Activated B cell treated with CpG ODN at 0.5 μM for 24 hours (primary cell): ENCODE results near the gene ENPP7. TPM values are rescaled to one million over a fixed set of nuclear protein-coding genes. Genes with fewer than 3 reads are reported as not detected.

Experiments
- ATAC-seq: fragments of 200-7000 bp; cut with Tn5 transposase; one replicate; pipeline ENCODE4 v1.10.0; 2021; ENCODE audit warnings: low read depth, mild to moderate bottlenecking, moderate library complexity
- CTCF ChIA-PET: fragments of 350-600 bp; sonication (Branson Sonifier 250); formaldehyde crosslinking; loops from one replicate; lab custom pipeline; 2021; ENCODE audit warnings: antibody characterized with exemption; lab: Charles Lee
- POLR2A ChIA-PET: fragments of 350-600 bp; sonication (Branson Sonifier 250); formaldehyde crosslinking; loops from one replicate; lab custom pipeline; 2021; ENCODE audit warnings: antibody characterized with exemption; lab: Charles Lee
- DNase-seq: peaks from one replicate; pipeline ENCODE4 v3.0.0; 2022
- H3K27ac Mint-ChIP-seq: one replicate; pipeline ENCODE4 v1.8.0; 2020; ENCODE audit warnings: mixed read lengths
- H3K27me3 Mint-ChIP-seq: one replicate; pipeline ENCODE4 v1.8.0; 2021; ENCODE audit warnings: mixed read lengths
- H3K36me3 Mint-ChIP-seq: one replicate; pipeline ENCODE4 v1.8.0; 2021; ENCODE audit warnings: low read depth, mixed read lengths
- H3K4me1 Mint-ChIP-seq: one replicate; pipeline ENCODE4 v1.8.0; 2021; ENCODE audit warnings: mixed read lengths
- H3K4me3 Mint-ChIP-seq: one replicate; pipeline ENCODE4 v1.8.0; 2020; ENCODE audit warnings: mild to moderate bottlenecking, mixed read lengths
- H3K9me3 Mint-ChIP-seq: one replicate; pipeline ENCODE4 v1.8.0; 2020; ENCODE audit warnings: mixed read lengths
- intact Hi-C: fragments of 100-400 bp; cut with micrococcal nuclease; formaldehyde crosslinking; loops from one replicate; pipeline ENCODE4 v1.15.1; 2024
- total RNA-seq: library from RNA; stranded (reverse); gene quantifications from 2 replicates; pipeline ENCODE4 v1.2.3, GENCODE V29; 2022
- TF ChIP-seq, protein P1 (sequence below): fragments of 200-600 bp; IDR thresholded peaks from one replicate; pipeline ENCODE4 v1.8.0; 2022; ENCODE audit warnings: antibody characterized with exemption, mild to moderate bottlenecking

Gene ENPP7
- total RNA-seq, 1 donor from 2014 or later = 1.5 TPM

DNA sequence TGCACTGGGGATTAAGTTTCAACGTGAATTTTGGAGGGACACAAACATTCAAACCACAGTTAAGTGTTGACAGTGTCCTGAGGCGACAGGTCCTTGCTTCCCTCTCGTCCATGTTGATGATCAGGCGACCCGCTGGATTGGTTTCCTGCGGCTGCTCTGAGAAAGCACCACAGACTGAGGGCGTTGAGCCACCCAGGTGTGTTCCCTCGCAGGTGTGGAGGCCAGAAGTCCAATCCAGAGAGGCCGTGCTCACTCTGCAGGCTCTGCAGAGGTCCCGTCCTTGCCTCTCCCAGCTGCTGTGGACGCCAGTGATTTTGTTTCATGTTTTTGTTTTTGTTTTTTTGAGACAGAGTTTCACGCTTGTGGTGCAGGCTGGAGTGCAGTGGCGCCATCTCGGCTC is 24.8 kb downstream of the ENPP7 start:
- H3K27ac Mint-ChIP-seq = no peak overlapping the region
- no peak for ATAC-seq
- TF ChIP-seq, protein P1, sequence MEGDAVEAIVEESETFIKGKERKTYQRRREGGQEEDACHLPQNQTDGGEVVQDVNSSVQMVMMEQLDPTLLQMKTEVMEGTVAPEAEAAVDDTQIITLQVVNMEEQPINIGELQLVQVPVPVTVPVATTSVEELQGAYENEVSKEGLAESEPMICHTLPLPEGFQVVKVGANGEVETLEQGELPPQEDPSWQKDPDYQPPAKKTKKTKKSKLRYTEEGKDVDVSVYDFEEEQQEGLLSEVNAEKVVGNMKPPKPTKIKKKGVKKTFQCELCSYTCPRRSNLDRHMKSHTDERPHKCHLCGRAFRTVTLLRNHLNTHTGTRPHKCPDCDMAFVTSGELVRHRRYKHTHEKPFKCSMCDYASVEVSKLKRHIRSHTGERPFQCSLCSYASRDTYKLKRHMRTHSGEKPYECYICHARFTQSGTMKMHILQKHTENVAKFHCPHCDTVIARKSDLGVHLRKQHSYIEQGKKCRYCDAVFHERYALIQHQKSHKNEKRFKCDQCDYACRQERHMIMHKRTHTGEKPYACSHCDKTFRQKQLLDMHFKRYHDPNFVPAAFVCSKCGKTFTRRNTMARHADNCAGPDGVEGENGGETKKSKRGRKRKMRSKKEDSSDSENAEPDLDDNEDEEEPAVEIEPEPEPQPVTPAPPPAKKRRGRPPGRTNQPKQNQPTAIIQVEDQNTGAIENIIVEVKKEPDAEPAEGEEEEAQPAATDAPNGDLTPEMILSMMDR = no peak

DNA sequence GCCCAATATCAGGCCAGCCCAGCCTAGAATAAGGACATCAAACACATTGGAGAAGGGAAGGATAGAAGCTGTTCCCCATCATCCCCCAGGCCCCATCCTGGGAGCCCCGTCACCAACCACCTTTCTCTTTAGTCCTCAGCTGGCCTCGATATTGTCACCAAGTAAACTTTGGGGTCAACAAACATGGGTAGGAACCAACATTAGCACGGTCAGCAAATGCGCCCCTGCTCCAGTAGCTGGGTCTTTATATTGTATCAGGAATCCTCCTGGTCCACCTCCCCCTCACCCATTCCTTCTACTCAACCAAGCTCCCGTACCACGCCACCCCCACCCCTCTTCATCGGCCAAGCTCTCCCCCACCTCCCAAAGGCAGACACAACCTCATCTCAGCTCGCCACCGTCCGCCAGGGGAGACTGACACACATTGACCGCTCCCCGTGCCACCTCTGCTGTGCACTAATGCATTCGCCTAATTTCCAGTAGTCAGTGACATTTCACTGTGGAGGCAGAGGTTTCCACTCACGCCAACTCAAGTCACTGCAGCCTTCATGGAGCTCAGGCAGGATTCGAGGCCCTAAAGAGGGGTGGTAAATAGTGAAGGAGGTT is 26.5 kb downstream of the ENPP7 start:
- H3K27ac Mint-ChIP-seq = no peak overlapping the region
- no peaks in the 10 kb centered on the region for H3K36me3 Mint-ChIP-seq
- TF ChIP-seq, protein P1 = no peak
- no peaks in the 10 kb centered on the region for H3K9me3 Mint-ChIP-seq
- DNase-seq = no peak
- H3K4me1 Mint-ChIP-seq = peaks cover 1% of the 10 kb centered on the region
- H3K27me3 Mint-ChIP-seq = peaks cover 29% of the 10 kb centered on the region
- ChIA-PET POLR2A (no interaction called here), CTCF (no interaction called here)
- ATAC-seq = no peak
- intact Hi-C loops = no loop called here
- H3K4me3 Mint-ChIP-seq = no peak overlapping the region

More for the DNA sequence above, 24.8 kb downstream of the ENPP7 start:
- DNase-seq = no peak
- Mint-ChIP-seq H3K4me1 (peaks cover 6% of the 10 kb centered on the region), H3K36me3 (no peaks in the 10 kb centered on the region), H3K27me3 (peaks cover 38% of the 10 kb centered on the region), H3K9me3 (no peaks in the 10 kb centered on the region), H3K4me3 (no peak overlapping the region)
- ChIA-PET POLR2A (no interaction called here), CTCF (no interaction called here)
- intact Hi-C loops = no loop called here

DNA sequence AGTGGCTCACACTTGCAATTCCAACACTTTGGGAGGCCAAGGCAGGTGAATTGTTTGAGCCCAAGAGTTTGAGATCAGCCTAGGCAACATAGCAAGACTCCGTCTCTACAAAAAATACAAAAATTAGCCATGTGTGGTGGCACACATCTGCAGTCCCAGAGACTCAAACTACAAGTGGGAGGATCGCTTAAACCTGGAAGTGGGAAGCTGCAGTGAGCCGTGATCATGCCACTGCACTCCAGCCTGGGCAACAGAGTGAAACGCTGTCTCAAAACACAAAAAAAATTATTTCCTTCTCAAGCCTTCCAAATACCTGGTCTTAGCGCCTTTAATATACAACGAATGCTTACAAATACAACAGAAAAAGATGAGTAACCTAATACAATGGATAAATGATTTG is 27.5 kb downstream of the ENPP7 start:
- no peak for ATAC-seq
- TF ChIP-seq, protein P1 = no peak
- no peaks in the 10 kb centered on the region for H3K9me3 Mint-ChIP-seq
- ChIA-PET POLR2A (no interaction called here), CTCF (no interaction called here)
- H3K36me3 Mint-ChIP-seq = no peaks in the 10 kb centered on the region
- H3K27me3 Mint-ChIP-seq = peaks cover 31% of the 10 kb centered on the region
- intact Hi-C loops = no loop called here
- no peak overlapping the region for H3K4me3 Mint-ChIP-seq
- no peak overlapping the region for H3K27ac Mint-ChIP-seq
- H3K4me1 Mint-ChIP-seq = no peaks in the 10 kb centered on the region
- no peak for DNase-seq

DNA sequence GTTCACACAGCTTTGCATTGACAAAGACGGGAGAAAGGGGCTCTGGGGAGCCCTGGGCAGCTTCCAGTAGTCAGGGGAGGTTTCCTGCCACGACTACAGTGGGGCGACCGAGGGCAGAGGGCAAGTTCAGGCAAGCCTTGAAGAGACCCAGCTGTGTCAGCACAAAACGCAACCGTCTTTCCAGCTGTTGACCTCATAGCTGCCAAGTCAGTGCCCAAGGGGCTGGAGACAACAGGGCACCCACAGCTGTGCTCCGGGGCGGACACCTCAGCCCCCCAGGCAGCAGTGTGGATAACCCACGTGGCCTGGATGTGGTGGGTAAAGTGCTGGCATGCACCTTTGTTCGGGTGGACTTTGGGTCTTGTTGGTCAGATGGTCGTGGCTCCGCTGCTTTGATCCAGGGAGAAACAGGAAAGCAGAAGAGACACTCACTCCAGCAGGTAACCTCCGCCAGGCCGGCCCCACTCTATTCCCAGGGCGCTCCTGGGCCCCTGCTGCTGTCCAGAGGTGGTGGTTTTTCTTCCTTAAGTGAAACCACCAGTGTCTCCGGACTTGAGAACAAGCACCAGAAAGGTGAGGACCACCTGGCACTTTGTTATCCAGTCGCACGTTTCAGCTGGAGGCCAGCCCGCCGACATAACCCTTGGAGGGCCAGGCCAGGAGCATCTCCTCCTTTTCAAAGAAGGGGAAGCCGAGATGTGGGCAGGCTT is 29.6 kb downstream of the ENPP7 start:
- no peak for ATAC-seq
- TF ChIP-seq, protein P1 = no peak
- no peak overlapping the region for H3K4me3 Mint-ChIP-seq
- no peak overlapping the region for H3K27ac Mint-ChIP-seq
- no peaks in the 10 kb centered on the region for H3K4me1 Mint-ChIP-seq
- CTCF ChIA-PET = no interaction called here
- no peaks in the 10 kb centered on the region for H3K36me3 Mint-ChIP-seq
- intact Hi-C loops = no loop called here
- no peaks in the 10 kb centered on the region for H3K9me3 Mint-ChIP-seq
- POLR2A ChIA-PET = interaction anchor here (0.5 kb wide), 1 partner anchor 10 kb away, joined by 3 read pairs; no protein-coding TSS in a partner anchor
- peaks cover 22% of the 10 kb centered on the region for H3K27me3 Mint-ChIP-seq
- DNase-seq = no peak

DNA sequence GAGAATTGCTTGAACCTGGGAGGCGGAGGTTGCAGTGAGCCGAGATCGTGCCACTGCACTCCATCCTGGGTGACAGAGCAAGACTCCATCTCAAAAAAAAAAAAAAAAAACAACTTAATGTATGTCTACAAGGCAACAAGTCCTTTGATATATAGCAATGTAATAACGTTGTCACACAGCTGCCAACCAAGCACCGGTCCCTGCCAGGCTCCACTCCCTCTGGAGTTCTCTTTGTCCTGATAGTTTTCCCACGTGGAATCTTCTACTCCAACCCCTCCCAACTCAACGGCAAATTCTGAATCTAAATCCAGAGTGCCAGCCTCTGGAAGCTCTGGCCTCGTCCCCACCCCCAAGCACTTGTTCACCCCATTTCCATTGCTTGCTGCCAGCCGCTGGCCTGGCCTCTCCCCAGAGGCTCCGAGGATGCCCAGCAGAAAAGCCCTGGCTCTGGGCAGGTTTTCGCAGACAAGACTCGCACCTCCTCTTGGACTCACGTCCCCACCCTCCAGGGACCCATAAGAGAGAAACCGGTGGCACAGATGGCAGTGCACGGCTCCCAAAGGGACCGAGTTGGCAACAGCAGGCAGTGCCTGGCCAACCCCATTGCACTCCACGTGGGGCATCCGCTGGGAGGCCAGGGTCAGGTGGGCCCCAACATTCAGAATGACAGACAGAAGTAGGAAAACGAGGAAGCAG is 31.3 kb downstream of the ENPP7 start:
- H3K36me3 Mint-ChIP-seq = no peaks in the 10 kb centered on the region
- H3K9me3 Mint-ChIP-seq = no peaks in the 10 kb centered on the region
- H3K27me3 Mint-ChIP-seq = peaks cover 19% of the 10 kb centered on the region
- H3K4me3 Mint-ChIP-seq = no peak overlapping the region
- intact Hi-C loops = no loop called here
- TF ChIP-seq, protein P1 = no peak
- no peaks in the 10 kb centered on the region for H3K4me1 Mint-ChIP-seq
- no peak for DNase-seq
- ChIA-PET CTCF (no interaction called here), POLR2A (interaction anchor here (0.7 kb wide), 1 partner anchor 9 kb away, joined by 5 read pairs; no protein-coding TSS in a partner anchor)
- no peak for ATAC-seq
- no peak overlapping the region for H3K27ac Mint-ChIP-seq
